HG03378 (cell line): ENCODE measurements around the gene ANKK1.

ENCODE experiments used
- ATAC-seq: cut with Tn5 transposase; IDR thresholded peaks from one replicate; pipeline ENCODE4 v1.9.1; 2021; ENCODE audit warnings: mild to moderate bottlenecking, moderate library complexity; ENCODE audit not compliant: unreplicated experiment

The ANKK1 gene

GRCh38 chr11:113376156-113376555 is 11.4 kb upstream of the ANKK1 start:
- no peak for ATAC-seq

- ATAC-seq: no peak
Observed at GRCh38 chr11:113377681-113378412, 9.7 kb upstream of the ANKK1 start.

GRCh38 chr11:113378692-113379091 is 8.9 kb upstream of the ANKK1 start:
- ATAC-seq: no peak

DNA sequence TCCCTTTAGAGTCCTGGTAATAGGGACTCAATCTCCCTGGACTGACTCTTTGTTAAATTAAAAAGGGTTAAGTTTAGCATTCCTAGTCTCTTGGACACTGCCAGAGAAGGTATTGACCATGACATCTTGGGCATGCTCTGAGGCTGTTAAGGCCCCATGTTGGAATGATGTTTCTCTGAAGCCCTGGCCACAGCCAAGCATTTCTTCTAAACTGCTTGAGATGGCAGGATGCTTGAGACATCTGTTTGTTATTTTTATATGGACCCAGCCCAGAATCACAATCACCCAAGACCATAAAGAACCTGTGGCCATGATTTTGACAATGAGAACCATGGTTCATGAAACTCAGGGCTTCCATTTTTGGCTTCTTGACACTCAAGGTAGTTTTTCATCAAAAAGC is 5.5 kb upstream of the ANKK1 start:
- ATAC-seq: no peak

DNA sequence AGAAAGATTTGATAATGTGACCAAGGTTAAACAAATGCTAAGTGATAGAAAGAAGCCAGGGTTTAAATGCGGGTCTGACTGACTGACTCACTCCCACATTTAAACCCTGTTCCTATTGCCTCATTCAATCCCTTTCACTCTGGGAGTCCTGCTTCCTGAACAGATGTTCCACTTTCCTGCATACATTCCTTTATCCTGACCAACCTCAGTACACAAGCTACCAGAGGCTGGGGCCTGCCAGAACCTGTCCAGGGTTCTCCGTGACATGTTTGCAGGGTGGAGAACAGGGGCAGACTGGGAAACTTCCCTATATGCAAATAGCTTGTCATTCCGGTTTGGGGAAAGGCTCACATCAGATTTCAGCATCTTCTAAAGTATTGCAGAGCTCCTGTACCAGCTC is 3.0 kb upstream of the ANKK1 start:
- ATAC-seq: no peak

DNA sequence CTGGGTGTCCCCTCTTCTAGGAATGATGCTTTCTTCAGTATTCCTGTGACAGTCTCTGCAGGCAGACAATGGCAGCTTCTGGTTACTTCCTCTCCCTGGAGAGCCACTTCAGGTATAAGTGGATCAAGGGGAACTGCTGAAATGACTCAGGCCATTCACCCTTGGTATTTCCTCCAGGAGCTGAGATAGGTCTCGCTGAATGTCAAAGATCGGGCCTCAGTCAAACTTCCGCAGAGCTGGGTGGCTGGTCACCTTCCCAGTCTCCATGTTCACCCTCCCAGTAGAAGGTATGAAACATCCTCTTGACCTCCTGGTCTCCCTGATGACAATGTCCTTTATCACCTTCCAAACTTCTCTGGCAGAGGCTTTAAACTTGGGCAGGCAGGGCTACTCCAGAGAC is 1.8 kb upstream of the ANKK1 start:
- no peak for ATAC-seq

- no peak for ATAC-seq
Observed at GRCh38 chr11:113386866-113387265, 713 bp upstream of the ANKK1 start.

DNA sequence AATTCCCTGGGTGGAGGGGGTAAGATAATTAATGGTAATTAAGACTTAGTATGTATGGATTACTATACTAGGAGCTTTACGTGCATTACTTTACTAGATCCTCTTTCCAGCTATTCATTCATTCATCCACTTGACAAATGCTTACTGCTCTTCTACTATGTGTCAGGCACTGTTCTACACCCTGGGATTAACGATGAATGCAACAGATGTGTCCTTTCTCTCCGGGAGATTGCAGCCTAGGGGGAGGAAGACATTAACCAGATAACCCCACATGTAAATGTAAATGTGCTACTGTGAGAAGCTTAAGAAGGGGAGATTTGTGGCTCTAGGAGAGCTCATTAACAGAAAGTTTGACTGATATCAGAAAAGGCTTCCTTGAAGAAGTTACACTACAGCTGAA is 1.7 kb downstream of the ANKK1 start:
- ATAC-seq: no peak

DNA sequence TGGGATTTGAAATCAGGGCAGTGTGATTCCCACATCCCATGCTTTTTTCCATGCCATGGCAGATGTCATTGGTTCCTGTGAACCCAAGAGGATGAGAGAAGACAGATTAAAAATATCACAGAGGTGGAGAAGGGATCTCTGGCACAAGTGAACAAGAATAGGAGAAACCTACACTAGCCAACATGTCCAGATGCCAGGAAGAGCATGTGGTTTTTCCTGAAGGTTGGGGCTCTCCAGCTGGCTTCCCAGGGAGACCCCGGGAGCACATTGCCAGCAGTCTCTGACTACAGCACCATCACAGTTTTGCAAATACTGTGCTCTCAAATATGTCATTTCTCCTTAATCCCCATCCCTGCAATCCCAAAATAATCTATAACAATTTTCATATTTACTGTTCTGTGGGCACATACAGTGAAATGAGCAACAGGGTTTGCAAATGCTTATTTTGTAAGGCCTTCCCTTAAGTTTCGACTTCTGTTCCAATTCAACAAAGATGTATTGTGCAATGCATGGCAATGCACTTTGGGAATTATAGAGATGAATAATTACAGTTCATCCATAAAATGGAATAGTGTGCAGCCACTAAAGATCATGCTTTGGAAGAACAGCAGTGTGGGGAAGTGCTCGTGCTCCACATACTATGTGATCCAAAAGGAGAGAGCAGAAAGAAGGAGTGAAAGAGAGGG is 4.8 kb downstream of the ANKK1 start:
- ATAC-seq: no peak

DNA sequence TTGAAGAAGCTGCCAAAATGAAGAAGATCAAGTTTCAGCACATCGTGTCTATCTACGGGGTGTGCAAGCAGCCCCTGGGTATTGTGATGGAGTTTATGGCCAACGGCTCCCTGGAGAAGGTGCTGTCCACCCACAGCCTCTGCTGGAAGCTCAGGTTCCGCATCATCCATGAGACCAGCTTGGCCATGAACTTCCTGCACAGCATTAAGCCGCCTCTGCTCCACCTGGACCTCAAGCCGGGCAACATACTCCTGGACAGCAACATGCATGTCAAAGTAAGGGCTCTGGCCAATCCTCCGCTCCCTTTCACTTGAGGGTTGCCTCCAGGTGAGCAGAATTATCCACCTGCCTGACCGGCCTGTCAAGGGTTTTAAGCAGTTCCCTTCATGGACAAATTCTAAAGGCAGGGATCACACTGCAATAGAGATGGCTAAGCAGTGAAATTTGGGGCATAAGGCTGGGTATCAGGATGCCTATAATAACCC is 6.0 kb downstream of the ANKK1 start:
- ATAC-seq: no peak

- no peak for ATAC-seq
Observed at GRCh38 chr11:113394919-113395318, 7.3 kb downstream of the ANKK1 start.

DNA sequence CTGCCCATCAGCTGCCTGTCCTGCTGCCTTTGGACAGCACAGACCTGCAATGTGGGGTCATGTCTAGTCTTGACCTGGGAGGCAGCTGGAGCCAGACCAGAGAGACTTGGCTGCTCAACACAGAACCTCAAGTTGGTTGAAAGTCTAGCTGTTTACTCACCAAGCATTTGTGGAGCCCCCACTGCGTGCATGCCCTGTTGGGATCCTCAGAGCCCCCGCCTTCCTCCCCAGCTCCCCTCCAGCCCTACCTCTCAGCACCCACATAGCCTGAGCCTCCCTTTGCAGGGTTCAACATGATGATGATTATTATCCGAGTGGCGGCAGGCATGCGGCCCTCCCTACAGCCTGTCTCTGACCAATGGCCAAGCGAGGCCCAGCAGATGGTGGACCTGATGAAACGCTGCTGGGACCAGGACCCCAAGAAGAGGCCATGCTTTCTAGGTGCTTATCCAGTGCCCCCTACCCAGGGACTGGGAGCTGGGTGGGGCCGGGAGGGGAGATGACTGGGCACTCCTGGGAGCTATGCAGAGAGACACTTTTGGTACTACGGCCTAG is 8.3 kb downstream of the ANKK1 start:
- ATAC-seq: no peak

DNA sequence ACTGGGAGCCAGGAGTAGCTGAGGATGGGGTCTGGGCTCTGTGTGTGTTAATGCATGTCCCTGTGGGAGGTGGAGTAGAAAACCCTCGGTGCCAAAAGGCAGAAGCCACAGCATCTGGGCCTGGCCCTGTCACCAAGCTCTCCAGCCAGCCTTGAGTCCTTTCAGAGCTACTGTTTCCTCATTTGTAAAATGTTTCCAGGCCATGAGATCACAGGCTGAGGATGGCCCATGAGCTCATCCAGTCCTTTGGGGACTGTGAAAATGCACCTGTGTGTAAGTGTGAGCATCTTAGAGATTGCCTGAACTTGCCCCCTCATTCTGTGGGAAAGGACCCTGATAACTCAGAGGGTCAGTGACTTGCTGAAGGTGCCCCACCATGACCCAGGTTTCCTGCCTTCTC is 9.1 kb downstream of the ANKK1 start:
- ATAC-seq: no peak

GRCh38 chr11:113397212-113397611 is 9.6 kb downstream of the ANKK1 start:
- ATAC-seq: no peak

DNA sequence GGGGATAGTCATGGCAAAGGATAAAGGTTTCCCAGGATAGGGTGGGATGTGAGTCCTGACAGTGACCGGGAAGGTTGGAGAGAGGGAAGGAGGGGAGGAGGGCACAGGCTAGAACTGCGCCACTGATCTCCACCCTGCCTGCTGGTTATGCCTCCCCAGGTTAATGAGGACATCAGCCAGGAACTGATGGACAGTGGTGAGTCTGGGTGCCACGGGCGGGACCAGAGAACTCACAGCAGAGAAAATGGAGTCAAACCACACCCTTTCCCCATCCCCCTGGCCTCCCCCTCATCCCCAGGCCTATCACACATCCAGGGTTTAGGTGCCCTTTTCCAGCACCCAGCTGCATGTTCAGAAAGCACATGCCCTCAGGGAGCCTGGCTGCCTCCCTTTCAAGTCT is 10.2 kb downstream of the ANKK1 start:
- no peak for ATAC-seq

- ATAC-seq: no peak
Observed at GRCh38 chr11:113398669-113399430, 11.3 kb downstream of the ANKK1 start.

GRCh38 chr11:113400631-113401230 is 13.2 kb downstream of the ANKK1 start:
- no peak for ATAC-seq

DNA sequence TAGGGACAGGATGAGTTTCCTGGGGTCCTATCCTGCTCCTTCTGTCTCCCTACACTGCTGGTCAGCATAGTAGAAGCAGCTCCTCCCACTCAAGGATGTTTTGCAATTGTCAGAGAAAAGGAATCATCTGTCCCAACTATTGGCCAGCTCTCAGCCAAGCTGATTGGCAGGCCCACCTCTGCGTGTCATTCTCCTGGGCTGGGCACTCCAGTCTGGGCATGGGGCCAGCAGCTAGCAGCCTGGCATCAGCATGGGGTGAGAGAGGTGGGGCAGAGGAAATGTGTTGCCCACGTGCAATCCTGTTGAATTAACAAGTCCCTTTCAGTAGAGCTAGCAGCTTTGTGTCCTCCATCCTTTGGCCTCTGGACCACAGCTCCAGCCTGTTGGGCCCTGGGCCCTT is 14.1 kb downstream of the ANKK1 start:
- ATAC-seq: no peak

GRCh38 chr11:113404859-113405430 is 17.4 kb downstream of the ANKK1 start:
- no peak for ATAC-seq

DNA sequence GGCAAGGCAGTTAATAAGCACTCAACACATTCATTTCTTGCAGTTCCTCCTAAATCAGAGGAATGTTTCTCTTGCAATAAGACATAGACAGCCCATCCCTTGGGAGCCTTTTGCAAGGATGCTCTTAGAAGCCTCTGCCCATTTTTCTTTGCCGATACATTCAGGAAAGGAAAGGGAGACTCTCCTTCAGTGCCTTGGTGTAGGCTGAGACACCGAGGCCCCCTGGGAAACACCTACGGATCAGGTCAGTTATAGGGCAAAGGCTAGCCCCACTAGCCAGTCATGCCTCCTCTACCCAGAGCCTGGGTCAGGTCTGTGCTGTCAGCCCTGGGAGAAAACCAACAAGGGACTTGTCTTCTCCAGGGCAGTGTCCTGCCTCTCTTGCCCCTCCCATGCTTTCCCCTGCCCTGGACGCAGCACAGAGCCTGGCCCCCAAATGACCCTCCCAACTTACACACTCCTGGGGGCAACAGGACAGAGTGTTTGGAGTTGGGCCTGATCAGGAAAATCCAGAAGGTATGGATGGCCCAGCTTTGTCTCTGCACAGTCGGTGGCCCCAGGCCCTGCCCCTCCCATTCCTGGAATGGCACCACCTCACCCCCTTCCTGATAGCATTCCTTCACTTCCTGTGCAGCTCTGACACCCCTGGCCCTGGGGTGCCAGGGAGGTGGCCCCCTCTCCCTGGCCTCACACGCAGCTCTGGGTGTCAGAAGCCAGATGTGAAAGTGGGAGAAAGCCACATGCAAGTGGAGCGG is 18.3 kb downstream of the ANKK1 start:
- ATAC-seq: no peak
